Uterus (tissue), 2 donors: ENCODE data around the gene ADRA2A.

Experiments used
- POLR2A ChIP-seq, 2 donors: fragments of 450-650 bp; IDR thresholded peaks; one replicate each; pipeline ENCODE4 v1.6.1; 2016; ENCODE audit warnings: antibody characterized with exemption in 2 of 2, mild to moderate bottlenecking in 1 of 2, moderate library complexity in 1 of 2
- TF ChIP-seq, protein P1 (sequence below), 4 experiments: fragments of 200-600 bp in 2 of 4; fragments of 450-650 bp in 2 of 4; sonication (generic) in 2 of 4; IDR thresholded peaks; one replicate each; pipeline ENCODE4 v1.5.1; 2016 to 2019; ENCODE audit warnings: antibody characterized with exemption in 4 of 4, mild to moderate bottlenecking in 2 of 4, moderate library complexity in 1 of 4

DNA sequence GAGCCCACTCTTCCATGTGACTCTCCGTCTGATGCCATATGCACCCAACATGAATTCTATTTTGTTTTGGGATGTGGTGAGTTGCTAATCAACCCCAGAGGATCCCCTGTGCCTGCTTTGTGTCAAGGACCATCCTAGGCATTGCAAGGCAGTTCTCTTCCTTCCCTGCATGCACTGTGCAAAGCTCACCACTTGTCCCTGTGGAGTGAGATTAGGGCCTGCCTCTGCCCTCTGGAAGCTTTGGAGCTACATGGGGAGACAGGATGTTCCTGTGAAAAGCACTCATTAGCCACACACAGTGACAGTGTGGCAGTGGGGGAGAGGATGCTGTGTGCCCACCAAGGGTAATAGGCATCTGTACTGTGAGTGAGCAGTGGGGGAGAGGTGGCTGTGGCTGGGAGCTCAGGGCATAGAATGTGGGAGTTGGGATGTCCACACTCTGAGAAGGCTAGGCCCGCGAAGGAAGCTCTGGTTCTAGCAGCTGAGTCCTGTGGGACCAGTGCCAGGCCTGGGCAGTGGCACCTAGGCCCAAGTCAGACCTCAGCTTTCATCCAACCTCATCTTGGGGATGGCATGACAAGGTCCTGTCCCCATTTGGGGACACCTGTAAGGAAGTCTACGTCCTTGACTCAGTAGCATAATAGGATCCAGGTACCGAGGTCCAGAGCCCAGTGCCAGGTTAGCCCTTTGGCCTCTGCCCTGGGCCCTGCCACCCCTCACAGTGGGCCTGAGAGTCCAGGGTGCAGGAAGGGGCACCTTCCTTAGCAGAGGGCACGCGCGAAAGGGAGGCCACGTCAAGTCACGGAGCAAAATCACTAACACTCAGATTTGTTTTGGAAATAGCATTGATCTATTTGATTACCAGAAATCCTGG, 6.6 kb downstream of the ADRA2A start:
- TF ChIP-seq, protein P1, sequence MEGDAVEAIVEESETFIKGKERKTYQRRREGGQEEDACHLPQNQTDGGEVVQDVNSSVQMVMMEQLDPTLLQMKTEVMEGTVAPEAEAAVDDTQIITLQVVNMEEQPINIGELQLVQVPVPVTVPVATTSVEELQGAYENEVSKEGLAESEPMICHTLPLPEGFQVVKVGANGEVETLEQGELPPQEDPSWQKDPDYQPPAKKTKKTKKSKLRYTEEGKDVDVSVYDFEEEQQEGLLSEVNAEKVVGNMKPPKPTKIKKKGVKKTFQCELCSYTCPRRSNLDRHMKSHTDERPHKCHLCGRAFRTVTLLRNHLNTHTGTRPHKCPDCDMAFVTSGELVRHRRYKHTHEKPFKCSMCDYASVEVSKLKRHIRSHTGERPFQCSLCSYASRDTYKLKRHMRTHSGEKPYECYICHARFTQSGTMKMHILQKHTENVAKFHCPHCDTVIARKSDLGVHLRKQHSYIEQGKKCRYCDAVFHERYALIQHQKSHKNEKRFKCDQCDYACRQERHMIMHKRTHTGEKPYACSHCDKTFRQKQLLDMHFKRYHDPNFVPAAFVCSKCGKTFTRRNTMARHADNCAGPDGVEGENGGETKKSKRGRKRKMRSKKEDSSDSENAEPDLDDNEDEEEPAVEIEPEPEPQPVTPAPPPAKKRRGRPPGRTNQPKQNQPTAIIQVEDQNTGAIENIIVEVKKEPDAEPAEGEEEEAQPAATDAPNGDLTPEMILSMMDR (IDR thresholded peaks at IDR 0.05) = no peak
- no peak for TF ChIP-seq POLR2A (IDR thresholded peaks at IDR 0.05)
